Sigmoid colon (tissue), 4 donors: ENCODE measurements around the gene MUC6.

Experiments used
- POLR2A ChIP-seq, 2 donors: fragments of 450-650 bp; IDR thresholded peaks; one replicate each; pipeline ENCODE4 v1.6.1; 2016; ENCODE audit warnings: antibody characterized with exemption in 2 of 2, mild to moderate bottlenecking in 2 of 2, moderate library complexity in 2 of 2
- POLR2AphosphoS5 ChIP-seq, 4 donors: sonication (generic); formaldehyde crosslinking; IDR thresholded peaks; one replicate each; pipeline ENCODE4 v1.6.1; 2017; ENCODE audit warnings: antibody characterized with exemption in 4 of 4
- TF ChIP-seq, protein P1 (sequence below), 4 experiments: fragments of 450-650 bp in 3 of 4; fragments of 200-600 bp in 1 of 4; IDR thresholded peaks; one replicate each; pipeline ENCODE4 v1.5.1; 2016 to 2019; ENCODE audit warnings: antibody characterized with exemption in 4 of 4, mild to moderate bottlenecking in 3 of 4, moderate library complexity in 2 of 4

- TF ChIP-seq, protein P1, sequence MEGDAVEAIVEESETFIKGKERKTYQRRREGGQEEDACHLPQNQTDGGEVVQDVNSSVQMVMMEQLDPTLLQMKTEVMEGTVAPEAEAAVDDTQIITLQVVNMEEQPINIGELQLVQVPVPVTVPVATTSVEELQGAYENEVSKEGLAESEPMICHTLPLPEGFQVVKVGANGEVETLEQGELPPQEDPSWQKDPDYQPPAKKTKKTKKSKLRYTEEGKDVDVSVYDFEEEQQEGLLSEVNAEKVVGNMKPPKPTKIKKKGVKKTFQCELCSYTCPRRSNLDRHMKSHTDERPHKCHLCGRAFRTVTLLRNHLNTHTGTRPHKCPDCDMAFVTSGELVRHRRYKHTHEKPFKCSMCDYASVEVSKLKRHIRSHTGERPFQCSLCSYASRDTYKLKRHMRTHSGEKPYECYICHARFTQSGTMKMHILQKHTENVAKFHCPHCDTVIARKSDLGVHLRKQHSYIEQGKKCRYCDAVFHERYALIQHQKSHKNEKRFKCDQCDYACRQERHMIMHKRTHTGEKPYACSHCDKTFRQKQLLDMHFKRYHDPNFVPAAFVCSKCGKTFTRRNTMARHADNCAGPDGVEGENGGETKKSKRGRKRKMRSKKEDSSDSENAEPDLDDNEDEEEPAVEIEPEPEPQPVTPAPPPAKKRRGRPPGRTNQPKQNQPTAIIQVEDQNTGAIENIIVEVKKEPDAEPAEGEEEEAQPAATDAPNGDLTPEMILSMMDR (IDR thresholded peaks at IDR 0.05) = no peak
- TF ChIP-seq POLR2A (IDR thresholded peaks at IDR 0.05) (no peak), POLR2AphosphoS5 (IDR thresholded peaks at IDR 0.05) (no peak)
These were observed 51.1 kb downstream of the MUC6 start for GRCh38 chr11:985406-985805.
